ENCODE data around the gene SCRN2. TPM values are rescaled to one million over a fixed set of nuclear protein-coding genes. Genes with fewer than 3 reads are reported as not detected.

Gene SCRN2
- total and polyA plus RNA-seq, 2 of the 13 experiments (the other 11 are each of a cell fraction or from before 2014, with no cell fraction given), result 21.7 to 29.5 TPM

GRCh38 chr17:47831003-47831933, 9.8 kb downstream of the SCRN2 start, which contains the start of the genes LRRC46 and MRPL10 (continued):
- peak; percentile 95 for TF ChIP-seq ASH2L (IDR thresholded peaks at IDR 0.05; ENCODE audit: insufficient read length, low read depth, low read length)
- TF ChIP-seq NAIF1 (CRISPR knock-in tag; IDR thresholded peaks at IDR 0.05; ENCODE audit: borderline replicate concordance), result peak; percentile 89
- TF ChIP-seq PITX1 (CRISPR knock-in tag; IDR thresholded peaks at IDR 0.05), result peak; percentile 86
- no peak; the same call in 1 of the 2 replicates for TF ChIP-seq ZNF343 (CRISPR knock-in tag; IDR thresholded peaks at IDR 0.05)
- TF ChIP-seq, protein P1, sequence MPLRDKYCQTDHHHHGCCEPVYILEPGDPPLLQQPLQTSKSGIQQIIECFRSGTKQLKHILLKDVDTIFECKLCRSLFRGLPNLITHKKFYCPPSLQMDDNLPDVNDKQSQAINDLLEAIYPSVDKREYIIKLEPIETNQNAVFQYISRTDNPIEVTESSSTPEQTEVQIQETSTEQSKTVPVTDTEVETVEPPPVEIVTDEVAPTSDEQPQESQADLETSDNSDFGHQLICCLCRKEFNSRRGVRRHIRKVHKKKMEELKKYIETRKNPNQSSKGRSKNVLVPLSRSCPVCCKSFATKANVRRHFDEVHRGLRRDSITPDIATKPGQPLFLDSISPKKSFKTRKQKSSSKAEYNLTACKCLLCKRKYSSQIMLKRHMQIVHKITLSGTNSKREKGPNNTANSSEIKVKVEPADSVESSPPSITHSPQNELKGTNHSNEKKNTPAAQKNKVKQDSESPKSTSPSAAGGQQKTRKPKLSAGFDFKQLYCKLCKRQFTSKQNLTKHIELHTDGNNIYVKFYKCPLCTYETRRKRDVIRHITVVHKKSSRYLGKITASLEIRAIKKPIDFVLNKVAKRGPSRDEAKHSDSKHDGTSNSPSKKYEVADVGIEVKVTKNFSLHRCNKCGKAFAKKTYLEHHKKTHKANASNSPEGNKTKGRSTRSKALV (CRISPR knock-in tag; IDR thresholded peaks at IDR 0.05), result 0 out of 2 replicates have a peak, but pooled peaks have one; percentile 64
- TF ChIP-seq PRDM10 (CRISPR knock-in tag; IDR thresholded peaks at IDR 0.05; ENCODE audit: low read depth), result peak; percentile 91
- peak; percentile 73; the same call in 1 of the 2 replicates for TF ChIP-seq ZBTB26 (CRISPR knock-in tag; IDR thresholded peaks at IDR 0.05; ENCODE audit: borderline replicate concordance)
- peak; percentile 96 for TF ChIP-seq ZNF598 (CRISPR knock-in tag; IDR thresholded peaks at IDR 0.05; ENCODE audit: borderline replicate concordance)
- TF ChIP-seq ZNF891 (CRISPR knock-in tag; IDR thresholded peaks at IDR 0.05), result peak; percentile 94; the same call in 1 of the 2 replicates
- TF ChIP-seq, protein P2, sequence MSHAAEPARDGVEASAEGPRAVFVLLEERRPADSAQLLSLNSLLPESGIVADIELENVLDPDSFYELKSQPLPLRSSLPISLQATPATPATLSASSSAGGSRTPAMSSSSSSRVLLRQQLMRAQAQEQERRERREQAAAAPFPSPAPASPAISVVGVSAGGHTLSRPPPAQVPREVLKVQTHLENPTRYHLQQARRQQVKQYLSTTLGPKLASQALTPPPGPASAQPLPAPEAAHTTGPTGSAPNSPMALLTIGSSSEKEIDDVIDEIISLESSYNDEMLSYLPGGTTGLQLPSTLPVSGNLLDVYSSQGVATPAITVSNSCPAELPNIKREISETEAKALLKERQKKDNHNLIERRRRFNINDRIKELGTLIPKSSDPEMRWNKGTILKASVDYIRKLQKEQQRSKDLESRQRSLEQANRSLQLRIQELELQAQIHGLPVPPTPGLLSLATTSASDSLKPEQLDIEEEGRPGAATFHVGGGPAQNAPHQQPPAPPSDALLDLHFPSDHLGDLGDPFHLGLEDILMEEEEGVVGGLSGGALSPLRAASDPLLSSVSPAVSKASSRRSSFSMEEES (CRISPR knock-in tag; IDR thresholded peaks at IDR 0.05), result peak; percentile 63; the same call in 1 of the 2 replicates
- TF ChIP-seq, protein P3, sequence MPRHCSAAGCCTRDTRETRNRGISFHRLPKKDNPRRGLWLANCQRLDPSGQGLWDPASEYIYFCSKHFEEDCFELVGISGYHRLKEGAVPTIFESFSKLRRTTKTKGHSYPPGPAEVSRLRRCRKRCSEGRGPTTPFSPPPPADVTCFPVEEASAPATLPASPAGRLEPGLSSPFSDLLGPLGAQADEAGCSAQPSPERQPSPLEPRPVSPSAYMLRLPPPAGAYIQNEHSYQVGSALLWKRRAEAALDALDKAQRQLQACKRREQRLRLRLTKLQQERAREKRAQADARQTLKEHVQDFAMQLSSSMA (CRISPR knock-in tag; IDR thresholded peaks at IDR 0.05), result peak; percentile 83
- TF ChIP-seq TFAP4 (IDR thresholded peaks at IDR 0.05; ENCODE audit: borderline replicate concordance, low read depth), result no peak; the same call in 1 of the 2 replicates
- TF ChIP-seq ZNF773 (CRISPR knock-in tag; IDR thresholded peaks at IDR 0.05; ENCODE audit: borderline replicate concordance), result no peak

Measured in HepG2 (cell line).